Mammary epithelial cell (primary cell): ENCODE results near the gene COL25A1.

Source experiments
- CTCF ChIP-seq, 2 donors: IDR thresholded peaks in 1 of 2; conservative IDR thresholded peaks in 1 of 2; 2 replicates each; pipeline ENCODE4 v1.5.1; 2011 to 2012; ENCODE audit warnings: inconsistent platforms in 2 of 2, low read length in 2 of 2, mild to moderate bottlenecking in 2 of 2, control low read depth in 1 of 2, low read depth in 1 of 2; ENCODE audit not compliant: insufficient read depth in 1 of 2; ENCODE audit errors: extremely low read depth in 1 of 2
- EZH2 ChIP-seq: IDR thresholded peaks from 2 replicates; pipeline ENCODE4 v1.6.1; 2012; ENCODE audit warnings: low read length, inconsistent platforms, borderline replicate concordance

- no peak for TF ChIP-seq CTCF (conservative IDR thresholded peaks at IDR 0.05 in 1 of 2, IDR thresholded peaks at IDR 0.05 in 1 of 2; ENCODE audit: extremely low read depth in 1 of 2, insufficient read depth in 1 of 2, low read depth in 1 of 2, low read length in 2 of 2)
- no peak for TF ChIP-seq EZH2
Measured at GRCh38 chr4:108971473-108971872, 331.0 kb downstream of the COL25A1 start.
